Activated T-helper 17 cell treated with anti-CD3 and anti-CD28 coated beads, Interleukin-2, amount 50 U/mL, for 72 hours (primary cell): Measurements from ENCODE around the gene SPATA33. TPM values are rescaled to one million over a fixed set of nuclear protein-coding genes. Genes with fewer than 3 reads are reported as not detected.

Experiments used
- ATAC-seq: fragments of 150-1000 bp; cut with Tn5 transposase; replicated peaks from 2 replicates; pipeline ENCODE4 v1.10.0; 2021; ENCODE audit warnings: mild to moderate bottlenecking, moderate library complexity
- H3K27ac Mint-ChIP-seq: one replicate; pipeline ENCODE4 v1.8.0; 2022; ENCODE audit warnings: mixed read lengths
- H3K27me3 Mint-ChIP-seq: one replicate; pipeline ENCODE4 v1.8.0; 2022; ENCODE audit warnings: mixed read lengths
- H3K36me3 Mint-ChIP-seq: one replicate; pipeline ENCODE4 v1.8.0; 2022; ENCODE audit warnings: low read depth, mild to moderate bottlenecking, mixed read lengths
- H3K4me1 Mint-ChIP-seq: one replicate; pipeline ENCODE4 v1.8.0; 2022; ENCODE audit warnings: mixed read lengths
- H3K4me3 Mint-ChIP-seq: one replicate; pipeline ENCODE4 v1.8.0; 2022; ENCODE audit warnings: mild to moderate bottlenecking, mixed read lengths
- H3K9me3 Mint-ChIP-seq: one replicate; pipeline ENCODE4 v1.8.0; 2022; ENCODE audit warnings: mixed read lengths
- total RNA-seq, 2 donors: library from RNA; stranded (reverse); gene quantifications; one replicate each; pipeline ENCODE4 v1.2.3, GENCODE V29; 2022

Gene SPATA33
- total RNA-seq, 2 donors from 2014 or later: 13.3 to 21.5 TPM

DNA sequence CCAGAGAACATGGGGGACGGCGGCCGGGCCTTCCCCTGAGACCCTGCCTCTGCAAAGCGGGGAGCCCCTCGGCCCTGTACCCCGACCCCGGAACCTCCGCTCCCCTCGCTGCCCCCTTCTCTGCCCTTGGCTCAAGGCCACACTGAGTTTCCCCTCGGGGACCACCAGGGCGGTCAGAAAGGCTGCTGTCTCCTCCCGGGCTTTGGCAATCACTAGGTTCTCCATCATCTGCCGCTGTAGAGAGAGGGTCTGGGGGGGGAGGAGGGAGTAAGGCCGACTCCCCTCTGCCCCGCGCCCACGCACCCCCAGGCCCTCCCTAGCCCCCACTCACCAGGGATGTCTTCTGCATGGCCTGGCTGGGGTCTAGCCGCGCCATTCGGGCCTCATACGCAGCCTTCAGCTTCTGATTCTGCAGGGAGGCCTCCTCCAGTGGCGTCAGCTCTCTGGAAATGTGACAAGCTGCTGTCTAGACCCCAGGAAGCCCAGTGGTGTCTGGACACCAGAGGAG, 54.7 kb downstream of the SPATA33 start:
- Mint-ChIP-seq H3K4me3 (peak overlapping the region; percentile 66), H3K9me3 (no peaks in the 10 kb centered on the region), H3K36me3 (peaks cover 13% of the 10 kb centered on the region), H3K27me3 (no peaks in the 10 kb centered on the region), H3K4me1 (peaks cover 5% of the 10 kb centered on the region), H3K27ac (no peak overlapping the region)
- ATAC-seq: peak; percentile 9

DNA sequence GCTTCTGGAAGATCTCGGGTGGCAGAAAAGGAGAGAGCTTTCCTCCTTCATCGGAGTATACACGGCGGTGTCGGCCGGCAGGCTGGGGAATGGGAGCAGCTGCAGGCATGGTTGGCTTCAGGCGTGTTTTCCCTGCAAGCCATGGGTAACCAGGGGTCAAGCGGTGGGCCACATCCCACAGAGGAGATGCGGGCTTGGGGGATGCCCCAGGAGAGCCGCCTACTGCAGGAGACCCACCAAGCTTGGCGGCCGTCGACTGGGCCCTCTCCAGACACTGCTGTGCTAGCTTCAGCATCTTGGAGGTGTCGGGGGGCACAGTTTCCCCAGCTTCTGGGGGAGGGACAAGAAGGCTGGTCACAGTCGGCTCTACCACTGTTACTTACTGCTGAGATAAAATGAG, 58.9 kb downstream of the SPATA33 start:
- Mint-ChIP-seq H3K36me3 (peaks cover 13% of the 10 kb centered on the region), H3K9me3 (no peaks in the 10 kb centered on the region), H3K4me3 (no peak overlapping the region), H3K27ac (no peak overlapping the region), H3K27me3 (no peaks in the 10 kb centered on the region), H3K4me1 (peaks cover 14% of the 10 kb centered on the region)
- ATAC-seq: no peak

DNA sequence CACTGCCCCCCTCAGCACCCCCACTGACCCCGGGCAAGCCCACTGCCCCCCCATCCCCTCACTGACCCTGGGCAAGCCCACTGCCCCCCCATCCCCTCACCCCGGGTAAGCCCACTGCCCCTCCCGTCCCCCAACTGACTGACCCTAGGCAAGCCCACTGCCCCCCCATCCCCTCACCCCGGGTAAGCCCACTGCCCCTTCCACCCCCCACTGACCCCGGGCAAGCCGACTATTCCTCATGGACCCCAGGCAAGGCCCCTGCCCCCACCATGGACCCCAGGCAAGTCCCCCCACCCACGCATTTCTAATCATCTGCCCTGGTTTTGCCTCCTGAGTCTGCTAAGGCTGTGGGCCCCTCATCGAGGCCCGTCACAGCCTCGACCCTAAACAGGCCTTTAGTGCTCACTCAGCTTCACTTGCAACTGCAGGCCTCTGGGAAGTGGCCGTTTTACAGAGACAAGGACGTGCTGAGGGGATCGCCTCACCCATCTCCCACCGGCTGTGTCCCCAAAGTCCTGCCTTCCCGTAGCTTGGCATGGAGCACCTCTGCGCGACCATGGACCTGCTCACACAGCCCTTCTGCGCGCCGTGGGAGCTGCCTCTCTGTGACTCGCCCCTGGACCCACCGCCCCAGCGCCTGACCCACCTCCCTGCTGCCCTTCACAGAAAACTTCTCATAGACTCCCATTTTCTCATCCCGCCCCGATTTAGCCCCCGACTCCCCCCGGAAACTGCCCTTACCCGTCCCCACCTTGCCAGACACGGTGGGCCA, 59.5 kb downstream of the SPATA33 start:
- no peak overlapping the region for H3K27ac Mint-ChIP-seq
- no peaks in the 10 kb centered on the region for H3K9me3 Mint-ChIP-seq
- H3K4me3 Mint-ChIP-seq: no peak overlapping the region
- H3K27me3 Mint-ChIP-seq: no peaks in the 10 kb centered on the region
- peaks cover 13% of the 10 kb centered on the region for H3K36me3 Mint-ChIP-seq
- H3K4me1 Mint-ChIP-seq: peaks cover 14% of the 10 kb centered on the region
- no peak for ATAC-seq

DNA sequence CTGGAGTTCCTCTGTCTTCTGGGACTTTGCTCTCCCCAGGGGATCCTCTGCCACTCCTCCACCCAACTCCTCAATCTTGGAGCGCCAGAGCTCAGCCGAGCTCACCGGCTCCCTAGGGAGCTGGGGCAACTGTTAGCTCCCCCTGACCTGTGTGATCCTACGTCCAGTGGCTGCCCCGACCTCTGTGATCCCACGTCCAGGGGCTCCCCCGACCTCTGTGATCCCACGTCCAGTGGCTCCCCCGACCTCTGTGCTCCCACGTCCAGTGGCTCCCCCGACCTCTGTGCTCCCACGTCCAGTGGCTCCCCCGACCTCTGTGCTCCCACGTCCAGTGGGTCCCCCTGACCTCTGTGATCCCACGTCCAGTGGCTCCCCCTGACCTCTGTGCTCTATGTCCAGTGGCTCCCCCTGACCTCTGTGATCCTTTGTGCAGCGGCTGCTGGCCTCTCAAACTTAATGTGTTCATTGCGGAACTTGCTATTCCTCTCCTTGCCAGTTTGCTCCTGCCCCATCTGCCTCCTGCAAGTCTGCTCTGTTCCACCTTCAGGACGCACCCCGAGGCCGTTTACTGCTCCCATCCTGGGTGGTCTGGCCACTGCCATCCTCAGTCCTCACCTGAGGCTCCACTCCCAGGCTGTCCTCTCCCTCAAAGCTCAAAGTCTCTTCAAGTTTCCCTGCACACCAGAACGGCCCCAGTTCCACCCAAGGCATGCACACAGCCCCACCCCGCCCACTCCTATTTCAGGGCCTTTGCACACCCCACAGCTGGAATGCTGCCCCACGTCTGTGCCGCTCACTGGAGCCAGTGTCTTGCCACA, 60.3 kb downstream of the SPATA33 start:
- Mint-ChIP-seq H3K27me3 (no peaks in the 10 kb centered on the region), H3K9me3 (no peaks in the 10 kb centered on the region), H3K36me3 (peaks cover 19% of the 10 kb centered on the region), H3K4me1 (peaks cover 18% of the 10 kb centered on the region), H3K27ac (no peak overlapping the region), H3K4me3 (no peak overlapping the region)
- ATAC-seq: no peak

Other genes with a start within 250 kb of the SPATA33 start
- 100 to 1,000 TPM; 166 to 178 TPM for gene ANKRD11, start 167.3 kb upstream of the SPATA33 start, total RNA-seq
- 100 to 1,000 TPM; 115 to 135 TPM for gene SPG7, start 149.4 kb upstream of the SPATA33 start, total RNA-seq
- gene RPL13, start 97.2 kb upstream of the SPATA33 start, total RNA-seq: 1,000 to 10,000 TPM; 2,683 to 3,154 TPM
- gene CPNE7, start 82.1 kb upstream of the SPATA33 start, total RNA-seq: 10 to 100 TPM; 11.1 to 44.7 TPM
- not detected for gene DPEP1, start 44.2 kb upstream of the SPATA33 start, total RNA-seq
- gene CHMP1A, start 128 bp upstream of the SPATA33 start, total RNA-seq: 10 to 100 TPM; 63.8 to 95.6 TPM
- gene CDK10, start 28.9 kb downstream of the SPATA33 start, total RNA-seq: 10 to 100 TPM; 81.1 to 98.8 TPM
- 1 to 10 TPM; 4.4 to 5.0 TPM for gene SPATA2L, start 43.9 kb downstream of the SPATA33 start, total RNA-seq
- 1 to 10 TPM; 1.7 to 4.1 TPM for gene VPS9D1, start 63.1 kb downstream of the SPATA33 start, total RNA-seq
- gene ZNF276, start 63.7 kb downstream of the SPATA33 start, total RNA-seq: 10 to 100 TPM; 24.7 to 31.1 TPM
- 100 to 1,000 TPM; 115 to 131 TPM for gene FANCA, start 158.8 kb downstream of the SPATA33 start, total RNA-seq
- gene SPIRE2, start 170.6 kb downstream of the SPATA33 start, total RNA-seq: 1 to 10 TPM; 4.3 to 4.8 TPM
- gene TCF25, start 215.8 kb downstream of the SPATA33 start, total RNA-seq: 100 to 1,000 TPM; 181 to 195 TPM